ENCODE results near the gene PTPN3. TPM values are rescaled to one million over a fixed set of nuclear protein-coding genes. Genes with fewer than 3 reads are reported as not detected.

Gene PTPN3
- total RNA-seq, 6 experiments from 2014 or later = not detected

DNA sequence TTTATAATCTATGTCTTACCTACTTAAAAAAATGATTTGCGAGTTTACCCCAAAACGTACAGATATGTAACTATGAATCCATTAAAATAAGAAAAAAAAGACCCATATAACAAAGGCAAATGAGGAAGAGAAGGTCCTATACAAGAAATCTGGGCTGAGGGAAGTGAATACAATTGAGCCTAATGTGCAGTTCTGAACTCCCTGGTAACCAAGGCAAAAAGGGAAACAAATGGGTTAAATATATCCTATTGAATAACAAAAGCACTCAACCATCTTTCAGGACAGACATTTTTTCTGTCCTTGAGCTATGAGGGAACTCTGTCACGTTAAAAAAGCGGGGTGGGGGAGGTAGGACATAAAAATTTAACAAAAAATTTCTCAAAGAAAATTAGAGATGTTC is 78.6 kb downstream of the PTPN3 start:
- no peak for DNase-seq
- Mint-ChIP-seq H3K9me3 (no peaks in the 10 kb centered on the region), H3K27ac (no peak overlapping the region), H3K4me3 (no peak overlapping the region), H3K27me3 (ENCODE audit: insufficient read depth) (peaks cover 37% of the 10 kb centered on the region), H3K4me1 (ENCODE audit: low read depth) (no peaks in the 10 kb centered on the region), H3K36me3 (ENCODE audit: low read depth) (no peaks in the 10 kb centered on the region)
- TF ChIP-seq, protein P1, sequence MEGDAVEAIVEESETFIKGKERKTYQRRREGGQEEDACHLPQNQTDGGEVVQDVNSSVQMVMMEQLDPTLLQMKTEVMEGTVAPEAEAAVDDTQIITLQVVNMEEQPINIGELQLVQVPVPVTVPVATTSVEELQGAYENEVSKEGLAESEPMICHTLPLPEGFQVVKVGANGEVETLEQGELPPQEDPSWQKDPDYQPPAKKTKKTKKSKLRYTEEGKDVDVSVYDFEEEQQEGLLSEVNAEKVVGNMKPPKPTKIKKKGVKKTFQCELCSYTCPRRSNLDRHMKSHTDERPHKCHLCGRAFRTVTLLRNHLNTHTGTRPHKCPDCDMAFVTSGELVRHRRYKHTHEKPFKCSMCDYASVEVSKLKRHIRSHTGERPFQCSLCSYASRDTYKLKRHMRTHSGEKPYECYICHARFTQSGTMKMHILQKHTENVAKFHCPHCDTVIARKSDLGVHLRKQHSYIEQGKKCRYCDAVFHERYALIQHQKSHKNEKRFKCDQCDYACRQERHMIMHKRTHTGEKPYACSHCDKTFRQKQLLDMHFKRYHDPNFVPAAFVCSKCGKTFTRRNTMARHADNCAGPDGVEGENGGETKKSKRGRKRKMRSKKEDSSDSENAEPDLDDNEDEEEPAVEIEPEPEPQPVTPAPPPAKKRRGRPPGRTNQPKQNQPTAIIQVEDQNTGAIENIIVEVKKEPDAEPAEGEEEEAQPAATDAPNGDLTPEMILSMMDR (IDR thresholded peaks at IDR 0.05) = no peak

DNA sequence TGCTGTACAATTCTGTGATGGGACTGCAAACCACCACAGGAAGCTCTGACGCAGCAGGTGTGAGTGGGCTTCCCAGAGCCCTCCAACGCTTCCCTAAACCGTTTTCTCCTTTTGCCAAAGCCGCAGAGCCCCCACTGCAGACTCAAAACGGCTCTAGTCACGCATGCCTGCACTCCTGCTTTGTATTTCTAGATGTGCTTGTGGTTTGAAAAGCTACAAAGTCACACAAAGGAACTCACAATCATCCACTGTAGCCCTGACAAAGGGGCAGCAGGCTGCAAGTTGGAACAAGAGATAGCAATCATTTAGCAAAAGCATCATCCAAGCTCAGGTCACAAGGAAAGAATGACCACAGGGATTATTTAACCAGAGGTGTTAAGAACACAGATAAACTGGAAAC is 79.3 kb downstream of the PTPN3 start:
- H3K36me3 Mint-ChIP-seq (ENCODE audit: low read depth) = no peaks in the 10 kb centered on the region
- TF ChIP-seq, protein P1 (IDR thresholded peaks at IDR 0.05) = no peak
- H3K9me3 Mint-ChIP-seq = no peaks in the 10 kb centered on the region
- H3K27me3 Mint-ChIP-seq (ENCODE audit: insufficient read depth) = peaks cover 34% of the 10 kb centered on the region
- H3K27ac Mint-ChIP-seq = no peak overlapping the region
- no peak for DNase-seq
- no peak overlapping the region for H3K4me3 Mint-ChIP-seq
- no peaks in the 10 kb centered on the region for H3K4me1 Mint-ChIP-seq (ENCODE audit: low read depth)

DNA sequence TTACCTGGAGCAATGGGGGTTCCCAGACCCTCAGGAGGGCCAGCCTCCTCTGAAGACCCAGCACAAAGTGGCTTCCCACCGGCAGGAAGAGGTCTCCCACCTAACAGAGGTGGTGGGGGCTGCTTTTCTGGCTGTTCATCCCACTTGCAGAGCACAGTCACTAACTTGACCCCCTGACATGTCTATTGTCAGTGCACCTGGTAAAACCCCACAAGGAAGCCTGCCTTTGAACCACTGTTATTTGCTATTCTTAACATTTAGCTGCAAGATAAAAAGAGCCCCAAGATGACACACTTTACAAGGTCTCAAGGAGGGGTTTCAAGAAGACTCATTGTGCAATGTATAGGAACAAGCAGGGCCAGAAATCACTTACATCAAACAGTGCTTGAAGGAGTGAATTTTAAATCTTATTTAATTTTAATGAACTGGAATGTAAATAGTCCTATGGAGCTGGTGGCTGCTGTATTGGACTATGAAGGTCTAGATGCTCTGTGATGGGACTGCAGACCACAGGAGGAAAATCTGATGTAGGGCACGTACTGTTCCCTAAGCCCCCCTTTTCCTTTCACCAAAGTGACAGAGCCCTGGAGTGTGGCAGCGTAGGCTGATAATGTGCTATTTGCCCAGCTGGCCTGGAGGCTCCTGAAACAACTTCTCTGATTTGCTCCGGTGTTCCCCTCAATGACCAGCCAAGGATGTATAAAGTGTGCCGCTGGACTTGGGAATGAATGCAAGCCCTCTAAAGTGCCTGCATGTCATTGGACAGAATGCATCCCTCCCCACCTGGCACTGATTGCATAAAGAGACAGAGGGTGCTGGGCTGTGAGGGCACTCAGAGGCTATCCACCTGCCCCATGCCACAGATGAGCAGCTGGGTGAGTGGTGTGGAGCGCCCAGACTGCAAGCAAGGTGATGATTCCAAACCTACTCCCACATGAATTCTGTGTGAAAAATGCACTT is 80.2 kb downstream of the PTPN3 start:
- Mint-ChIP-seq H3K36me3 (ENCODE audit: low read depth) (no peaks in the 10 kb centered on the region), H3K27ac (no peak overlapping the region)
- TF ChIP-seq, protein P1 (IDR thresholded peaks at IDR 0.05) = no peak

DNA sequence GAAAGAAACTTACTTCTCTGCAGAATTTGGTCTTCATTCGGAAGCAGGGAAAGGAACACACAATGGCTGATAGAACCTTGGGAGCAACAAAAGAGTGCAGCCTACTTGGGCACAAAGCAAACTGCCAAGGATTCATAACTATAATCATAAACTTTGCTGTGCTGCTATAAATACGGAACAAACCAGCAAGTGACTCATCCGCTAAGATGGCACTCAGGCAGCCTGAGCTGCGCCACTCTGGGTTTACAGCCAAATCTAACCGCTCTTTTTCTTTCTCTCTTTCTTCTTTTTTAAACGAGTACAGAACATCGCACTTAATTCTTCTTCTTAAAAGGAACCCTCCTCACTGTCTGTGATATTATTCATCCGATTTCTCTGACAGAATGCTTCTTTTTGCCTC is 81.1 kb downstream of the PTPN3 start:
- H3K9me3 Mint-ChIP-seq = no peaks in the 10 kb centered on the region
- no peaks in the 10 kb centered on the region for H3K36me3 Mint-ChIP-seq (ENCODE audit: low read depth)
- DNase-seq = no peak
- TF ChIP-seq, protein P1 (IDR thresholded peaks at IDR 0.05) = no peak
- no peaks in the 10 kb centered on the region for H3K4me1 Mint-ChIP-seq (ENCODE audit: low read depth)
- no peak overlapping the region for H3K27ac Mint-ChIP-seq
- peaks cover 31% of the 10 kb centered on the region for H3K27me3 Mint-ChIP-seq (ENCODE audit: insufficient read depth)
- peak overlapping the region; percentile 49; the same call in 1 of the 2 replicates for H3K4me3 Mint-ChIP-seq

More for the DNA sequence above, 80.2 kb downstream of the PTPN3 start:
- H3K4me3 Mint-ChIP-seq = no peak overlapping the region; the same call in 1 of the 2 replicates
- no peaks in the 10 kb centered on the region for H3K4me1 Mint-ChIP-seq (ENCODE audit: low read depth)
- DNase-seq = no peak
- H3K27me3 Mint-ChIP-seq (ENCODE audit: insufficient read depth) = peaks cover 36% of the 10 kb centered on the region
- no peaks in the 10 kb centered on the region for H3K9me3 Mint-ChIP-seq

DNA sequence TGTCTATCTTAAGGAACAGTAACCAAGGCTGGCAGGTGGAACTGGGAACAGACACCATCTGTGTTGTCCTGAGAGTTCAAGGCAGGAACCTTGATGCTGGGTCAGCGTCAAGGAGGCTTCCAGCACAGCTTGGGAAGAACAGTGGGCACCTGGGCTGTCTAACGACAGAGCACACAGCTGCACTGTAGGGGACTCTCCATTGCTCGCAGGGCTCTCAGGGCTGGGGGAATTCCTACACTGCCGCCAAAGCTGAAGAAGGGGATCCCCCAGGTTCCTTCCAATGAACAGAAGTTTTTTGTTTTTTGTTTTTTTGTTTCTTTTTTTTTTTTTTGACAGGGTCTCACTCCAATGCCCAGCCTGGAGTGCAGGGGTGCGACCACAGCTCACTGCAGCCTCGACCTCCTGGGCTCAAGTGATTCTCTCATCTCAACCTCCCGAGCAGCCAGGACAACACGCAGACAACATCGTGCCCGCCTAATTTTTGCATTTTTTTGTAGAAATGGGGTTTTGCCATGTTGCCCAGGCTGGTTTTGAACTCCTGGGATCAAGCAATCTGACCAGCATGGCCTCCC is 81.9 kb downstream of the PTPN3 start:
- Mint-ChIP-seq H3K9me3 (no peaks in the 10 kb centered on the region), H3K27ac (no peak overlapping the region), H3K27me3 (ENCODE audit: insufficient read depth) (peaks cover 31% of the 10 kb centered on the region), H3K36me3 (ENCODE audit: low read depth) (no peaks in the 10 kb centered on the region), H3K4me1 (ENCODE audit: low read depth) (no peaks in the 10 kb centered on the region), H3K4me3 (no peak overlapping the region)
- DNase-seq = no peak
- TF ChIP-seq, protein P1 (IDR thresholded peaks at IDR 0.05) = no peak
